Fibroblast of villous mesenchyme (primary cell): ENCODE measurements around the gene HAUS3. TPM values are rescaled to one million over a fixed set of nuclear protein-coding genes. Genes with fewer than 3 reads are reported as not detected.

Experiments
- DNase-seq: peaks from one replicate; pipeline ENCODE4 v3.0.0-alpha.2; 2010; ENCODE audit warnings: low read depth
- H3K4me3 ChIP-seq: 2 replicates; pipeline ENCODE4 v1.5.1; 2011; ENCODE audit warnings: low read depth, mild to moderate bottlenecking, low read length
- total RNA-seq: library from RNA; depleted of rRNA; stranded (reverse); fragments of >200 nt; gene quantifications from 2 replicates; pipeline ENCODE4 v1.2.3, GENCODE V29; 2012
- TF ChIP-seq, protein P1 (sequence below): IDR thresholded peaks from 2 replicates; pipeline ENCODE4 v1.5.1; 2012; ENCODE audit warnings: low read depth, mild to moderate bottlenecking, low read length; ENCODE audit not compliant: insufficient read depth

Gene HAUS3
- total RNA-seq, 1 donor, result 9.1 TPM

DNA sequence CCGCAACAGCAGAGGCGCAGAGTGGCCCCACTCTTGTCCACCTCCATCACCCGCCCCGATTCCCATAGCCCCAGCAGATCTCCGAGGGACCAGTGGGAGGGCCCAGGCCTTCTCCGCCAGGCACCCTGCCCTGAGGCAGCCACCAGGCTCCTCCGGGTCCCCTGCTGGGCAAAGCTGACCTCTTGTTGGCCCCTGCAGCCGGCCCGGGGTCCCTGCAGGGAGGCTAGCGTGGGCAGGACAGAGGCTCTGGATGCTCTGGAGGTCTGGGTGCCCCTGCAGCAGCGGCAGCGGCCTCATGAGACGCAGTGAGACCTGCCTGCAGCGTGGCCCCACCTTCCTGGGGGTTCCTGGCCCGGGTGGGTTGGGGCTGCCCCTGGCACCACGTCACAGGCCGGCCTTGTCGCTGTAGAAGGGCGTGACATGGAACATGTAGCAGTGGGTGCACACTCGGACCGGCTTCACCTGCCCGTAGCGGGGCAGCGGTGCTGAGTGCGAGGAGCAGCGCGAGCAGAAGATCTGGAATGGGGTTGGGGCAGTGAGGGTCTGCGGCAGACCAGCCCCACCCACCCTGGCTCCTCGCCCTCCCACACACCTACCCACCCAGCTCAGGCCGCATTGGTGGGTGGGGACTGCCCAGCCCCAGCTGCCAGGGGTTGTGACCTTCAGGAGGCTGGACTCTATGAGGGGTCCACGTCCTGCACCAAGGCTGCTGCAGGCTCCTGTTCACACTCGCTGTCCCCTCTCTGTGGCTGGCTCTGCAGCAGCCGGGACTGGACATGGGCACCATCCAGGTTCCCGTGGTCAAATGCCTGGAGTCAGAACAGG, 28.6 kb upstream of the HAUS3 start:
- H3K4me3 ChIP-seq, result no peak overlapping the region
- TF ChIP-seq, protein P1, sequence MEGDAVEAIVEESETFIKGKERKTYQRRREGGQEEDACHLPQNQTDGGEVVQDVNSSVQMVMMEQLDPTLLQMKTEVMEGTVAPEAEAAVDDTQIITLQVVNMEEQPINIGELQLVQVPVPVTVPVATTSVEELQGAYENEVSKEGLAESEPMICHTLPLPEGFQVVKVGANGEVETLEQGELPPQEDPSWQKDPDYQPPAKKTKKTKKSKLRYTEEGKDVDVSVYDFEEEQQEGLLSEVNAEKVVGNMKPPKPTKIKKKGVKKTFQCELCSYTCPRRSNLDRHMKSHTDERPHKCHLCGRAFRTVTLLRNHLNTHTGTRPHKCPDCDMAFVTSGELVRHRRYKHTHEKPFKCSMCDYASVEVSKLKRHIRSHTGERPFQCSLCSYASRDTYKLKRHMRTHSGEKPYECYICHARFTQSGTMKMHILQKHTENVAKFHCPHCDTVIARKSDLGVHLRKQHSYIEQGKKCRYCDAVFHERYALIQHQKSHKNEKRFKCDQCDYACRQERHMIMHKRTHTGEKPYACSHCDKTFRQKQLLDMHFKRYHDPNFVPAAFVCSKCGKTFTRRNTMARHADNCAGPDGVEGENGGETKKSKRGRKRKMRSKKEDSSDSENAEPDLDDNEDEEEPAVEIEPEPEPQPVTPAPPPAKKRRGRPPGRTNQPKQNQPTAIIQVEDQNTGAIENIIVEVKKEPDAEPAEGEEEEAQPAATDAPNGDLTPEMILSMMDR, result no peak
- DNase-seq, result no peak

GRCh38 chr4:2269618-2270163, 27.8 kb upstream of the HAUS3 start:
- DNase-seq, result no peak
- H3K4me3 ChIP-seq, result no peak overlapping the region
- TF ChIP-seq, protein P1, result no peak

GRCh38 chr4:2269206-2269531, 27.2 kb upstream of the HAUS3 start:
- no peak overlapping the region for H3K4me3 ChIP-seq
- TF ChIP-seq, protein P1, result no peak
- DNase-seq, result no peak

DNA sequence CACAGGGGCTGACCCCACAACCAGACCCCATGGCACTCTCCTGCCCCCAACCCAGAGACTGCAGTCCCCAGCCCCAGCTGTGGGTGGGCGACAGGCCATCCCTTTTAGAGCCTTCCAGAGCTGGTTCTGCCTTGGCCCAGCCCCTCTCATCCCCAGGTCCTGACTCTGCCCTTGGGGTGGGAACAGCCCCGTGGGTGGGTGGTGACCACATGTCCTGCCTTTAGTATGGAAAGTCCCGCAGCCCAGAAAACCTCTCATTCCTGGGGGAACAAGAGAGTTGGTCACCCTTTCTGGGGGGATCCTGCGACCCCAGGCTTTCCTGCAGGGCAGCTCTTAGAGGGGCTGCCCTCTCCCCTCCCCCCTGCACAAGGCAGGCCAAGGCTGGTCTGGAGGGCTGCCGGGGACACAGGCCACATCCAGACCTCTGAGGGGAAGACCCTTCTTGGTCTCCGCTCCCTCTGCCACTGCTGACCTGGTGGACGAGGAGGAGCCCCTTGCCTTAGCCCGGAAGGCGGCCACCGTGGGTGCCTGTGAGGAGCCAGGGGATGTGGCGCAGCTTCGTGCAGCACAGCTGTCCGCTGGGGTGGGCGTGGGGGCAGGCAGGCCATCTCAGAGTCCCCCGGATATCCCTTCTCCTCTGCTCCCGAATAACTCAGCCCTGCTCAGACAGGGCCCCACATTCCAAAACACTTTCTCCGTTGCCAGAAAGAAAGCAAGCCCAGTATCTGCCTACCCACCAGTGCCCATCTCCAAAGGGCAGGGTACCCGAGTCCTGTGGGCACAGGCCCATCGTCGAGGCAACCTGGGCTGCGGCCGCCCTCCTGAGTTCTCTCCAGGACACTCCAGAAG, 26.7 kb upstream of the HAUS3 start:
- H3K4me3 ChIP-seq, result no peak overlapping the region
- DNase-seq, result no peak
- TF ChIP-seq, protein P1, result no peak

GRCh38 chr4:2267841-2268240, 25.9 kb upstream of the HAUS3 start:
- no peak overlapping the region for H3K4me3 ChIP-seq
- DNase-seq, result no peak
- TF ChIP-seq, protein P1, result no peak

GRCh38 chr4:2267320-2267811, 25.4 kb upstream of the HAUS3 start:
- no peak overlapping the region for H3K4me3 ChIP-seq
- TF ChIP-seq, protein P1, result no peak
- no peak for DNase-seq
